ENCODE results near the gene SP100.
A peak's percentile ranks its signal among the peaks of the same experiment; 100 is the strongest.
"Not testable (repeated sequence)": the region's sequence is repeated elsewhere in the genome, so short reads cannot be mapped to it uniquely, and the experiment has no call there.

Gene SP100

GRCh38 chr2:230418341-230419016 lies 2.5 kb downstream of the SP100 start:
- FAIRE-seq: peak; percentile 82

GRCh38 chr2:230419181-230419580 lies 3.2 kb downstream of the SP100 start:
- peak; percentile 86 for FAIRE-seq

More at GRCh38 chr2:230418341-230419016, 2.5 kb downstream of the SP100 start:
- no peak for DNase-seq (ENCODE audit: insufficient read length, low spot score)

GRCh38 chr2:230422149-230422548 lies 6.1 kb downstream of the SP100 start:
- DNase-seq (ENCODE audit: insufficient read length, low spot score) (no peak), FAIRE-seq (no peak)

More at GRCh38 chr2:230419181-230419580, 3.2 kb downstream of the SP100 start:
- no peak for DNase-seq (ENCODE audit: insufficient read length, low spot score)

- DNase-seq (ENCODE audit: insufficient read length, low spot score) (no peak), FAIRE-seq (no peak)
Measured at GRCh38 chr2:230423851-230424458, 8.0 kb downstream of the SP100 start.

- DNase-seq (ENCODE audit: insufficient read length, low spot score) (no peak), FAIRE-seq (no peak)
Measured at GRCh38 chr2:230425377-230425776, 9.4 kb downstream of the SP100 start.

GRCh38 chr2:230429513-230429912 lies 13.5 kb downstream of the SP100 start:
- FAIRE-seq: no peak

GRCh38 chr2:230430957-230431910 lies 15.2 kb downstream of the SP100 start:
- DNase-seq (ENCODE audit: insufficient read length, low spot score) (no peak), FAIRE-seq (peak; percentile 87)

More at GRCh38 chr2:230429513-230429912, 13.5 kb downstream of the SP100 start:
- DNase-seq (ENCODE audit: insufficient read length, low spot score): no peak

GRCh38 chr2:230434677-230435324 lies 18.8 kb downstream of the SP100 start:
- FAIRE-seq: no peak

GRCh38 chr2:230435431-230435830 lies 19.4 kb downstream of the SP100 start:
- DNase-seq (ENCODE audit: insufficient read length, low spot score) (no peak), FAIRE-seq (no peak)

More at GRCh38 chr2:230434677-230435324, 18.8 kb downstream of the SP100 start:
- no peak for DNase-seq (ENCODE audit: insufficient read length, low spot score)

- DNase-seq (ENCODE audit: insufficient read length, low spot score); FAIRE-seq: not testable (repeated sequence)
Measured at GRCh38 chr2:230439121-230439520, 23.1 kb downstream of the SP100 start.

- DNase-seq (ENCODE audit: insufficient read length, low spot score) (no peak), FAIRE-seq (no peak)
Measured at GRCh38 chr2:230439590-230439989, 23.6 kb downstream of the SP100 start.

GRCh38 chr2:230441227-230441897 lies 25.4 kb downstream of the SP100 start:
- DNase-seq (ENCODE audit: insufficient read length, low spot score): no peak
- peak; percentile 96 for FAIRE-seq

- DNase-seq (ENCODE audit: insufficient read length, low spot score) (no peak), FAIRE-seq (peak; percentile 33)
Measured at GRCh38 chr2:230443541-230443940, 27.5 kb downstream of the SP100 start.

- DNase-seq (ENCODE audit: insufficient read length, low spot score): no peak
- FAIRE-seq: peak; percentile 87
Measured at GRCh38 chr2:230444832-230445231, 28.8 kb downstream of the SP100 start.

GRCh38 chr2:230447036-230447435 lies 31.0 kb downstream of the SP100 start:
- no peak for DNase-seq (ENCODE audit: insufficient read length, low spot score)
- no peak for FAIRE-seq

GRCh38 chr2:230447455-230448451 lies 31.8 kb downstream of the SP100 start:
- FAIRE-seq: peak; percentile 98
- peak; percentile 15 for DNase-seq (ENCODE audit: insufficient read length, low spot score)

GRCh38 chr2:230449901-230450467 lies 34.0 kb downstream of the SP100 start:
- DNase-seq (ENCODE audit: insufficient read length, low spot score): no peak
- peak; percentile 91 for FAIRE-seq

GRCh38 chr2:230453006-230453405 lies 37.0 kb downstream of the SP100 start:
- FAIRE-seq: no peak
- DNase-seq (ENCODE audit: insufficient read length, low spot score): no peak

All from GM19239 (cell line).